ENCODE data around the gene VPS72. TPM values are rescaled to one million over a fixed set of nuclear protein-coding genes. Genes with fewer than 3 reads are reported as not detected.
A peak's percentile ranks its signal among the peaks of the same experiment; 100 is the strongest.

The VPS72 gene
- total and polyA plus RNA-seq, 2 of the 13 experiments (the other 11 are each of a cell fraction or from before 2014, with no cell fraction given): 33.7 to 34.5 TPM

- peak overlapping the region; percentile 87 to 95 (median 94) for H3K4me3 ChIP-seq (replicated peaks in 1 of 3; ENCODE audit: insufficient read depth in 1 of 3, low read depth in 2 of 3, low read length in 3 of 3)
- in situ Hi-C loops (cut with HindIII; ENCODE audit: extremely low pct_ligation_motif_present, low pct_unique_long_range_greater_than_20kb): no loop called here
- H3K79me2 ChIP-seq (ENCODE audit: insufficient read depth, low read length): peaks cover 40% of the 10 kb centered on the region
- 3% methylated on average over 10 of the region's 10 CpGs for WGBS (ENCODE audit: low lambda C conversion rate)
- ATAC-seq: peak; percentile 54
- TSS peak; percentile 90 for BruUV-seq (replicated peaks)
- ChIA-PET POLR2A (interaction anchor here (1.4 kb wide), 1 partner anchor 57 kb away, joined by 7 read pairs; the partner anchor contains the start of gene PSMD4), CTCF (ENCODE audit: low intra/inter-chr PET ratio, low total read pairs) (no interaction called here)
- peak overlapping the region; percentile 93 for H3K27ac ChIP-seq (ENCODE audit: extremely low read length, insufficient read depth, low read length)
- H3K9ac ChIP-seq (ENCODE audit: insufficient read depth, low read depth, low read length): peak overlapping the region; percentile 89
- intact Hi-C loops (cut with micrococcal nuclease; ENCODE audit: unreplicated experiment): loop anchor here (1.0 to 5.0 kb wide), 2 partner anchors 83 to 149 kb away; partner anchors contain the start of gene RFX5
- H3K9me3 ChIP-seq (ENCODE audit: low read length): no peaks in the 10 kb centered on the region
- peaks cover 17% of the 10 kb centered on the region for H4K20me1 ChIP-seq (ENCODE audit: insufficient read depth, low read length)
- H3K27me3 ChIP-seq (ENCODE audit: control insufficient read depth in 1 of 2, insufficient read depth in 2 of 2, low read length in 2 of 2): no peaks in the 10 kb centered on the region; a peak in 1 of 5 replicates
- H3K4me1 ChIP-seq (ENCODE audit: insufficient read depth, low read length): peaks cover 34% of the 10 kb centered on the region
- FAIRE-seq: no peak
- peak overlapping the region; percentile 87 for H3K4me2 ChIP-seq (ENCODE audit: low read depth, low read length)
- H2AFZ ChIP-seq (ENCODE audit: low read length): no peak overlapping the region
- peaks cover 3 to 11% of the 10 kb centered on the region in 2 experiments; a peak in 4 of 5 replicates for H3K36me3 ChIP-seq (replicated peaks in 1 of 2; ENCODE audit: control insufficient read depth in 1 of 2, insufficient read depth in 2 of 2, low read length in 2 of 2)
- peak; percentile 81 for DNase-seq (ENCODE audit: low spot score)
- TF ChIP-seq ZNF318 (CRISPR knock-in tag; IDR thresholded peaks at IDR 0.05) (peak; percentile 13; the same call in 1 of the 2 replicates), SMAD3 (CRISPR knock-in tag; IDR thresholded peaks at IDR 0.05) (peak; percentile 5; the same call in 1 of the 2 replicates), ATF3 (CRISPR knock-in tag; IDR thresholded peaks at IDR 0.05) (0 out of 2 replicates have a peak, but pooled peaks have one; percentile 42), FOXP1 (IDR thresholded peaks at IDR 0.05) (no peak), FOXP1 (CRISPR knock-in tag; IDR thresholded peaks at IDR 0.05) (0 out of 2 replicates have a peak, but pooled peaks have one; percentile 27), ZNF264 (CRISPR knock-in tag; IDR thresholded peaks at IDR 0.05) (peak; percentile 10; the same call in 1 of the 2 replicates), ZNF747 (CRISPR knock-in tag; IDR thresholded peaks at IDR 0.05; ENCODE audit: borderline replicate concordance) (0 out of 2 replicates have a peak, but pooled peaks have one; percentile 5), SAP130 (CRISPR knock-in tag; IDR thresholded peaks at IDR 0.05; ENCODE audit: low read depth) (peak; percentile 66), FOSL1 (CRISPR knock-in tag; IDR thresholded peaks at IDR 0.05; ENCODE audit: borderline replicate concordance) (peak; percentile 77; the same call in 1 of the 2 replicates), NR2F1 (CRISPR knock-in tag; IDR thresholded peaks at IDR 0.05) (0 out of 4 replicates have a peak, but pooled peaks of 1 of the 2 experiments have one; percentile 4), NR2F2 (IDR thresholded peaks at IDR 0.05; ENCODE audit: borderline replicate concordance, low read depth) (0 out of 2 replicates have a peak, but pooled peaks have one; percentile 22), JUNB (CRISPR knock-in tag; IDR thresholded peaks at IDR 0.05; ENCODE audit: borderline replicate concordance) (0 out of 2 replicates have a peak, but pooled peaks have one; percentile 45), SOX13 (IDR thresholded peaks at IDR 0.05) (no peak), SOX13 (CRISPR knock-in tag; conservative IDR thresholded peaks at IDR 0.05 in 1 of 2, IDR thresholded peaks at IDR 0.05 in 1 of 2) (peak in 1 of 2 experiments; percentile 27; a peak in 1 of 4 replicates), NFKBIZ (CRISPR knock-in tag; IDR thresholded peaks at IDR 0.05) (no peak), KDM2A (CRISPR knock-in tag; IDR thresholded peaks at IDR 0.05; ENCODE audit: borderline replicate concordance, low read depth) (no peak)
Observed at GRCh38 chr1:151197863-151198253, 7.9 kb upstream of the VPS72 start.

Data from HepG2 (cell line).